Measurements from ENCODE around the gene IGF2BP2.
"Not testable (repeated sequence)": the region's sequence is repeated elsewhere in the genome, so short reads cannot be mapped to it uniquely, and the experiment has no call there.

The IGF2BP2 gene

GRCh38 chr3:185639632-185640206 is 185.1 kb downstream of the IGF2BP2 start:
- DNase-seq (ENCODE audit: low spot score), result no peak

- not testable (repeated sequence) for DNase-seq (ENCODE audit: low spot score)
Measured at GRCh38 chr3:185638651-185639050, 186.2 kb downstream of the IGF2BP2 start.

- DNase-seq (ENCODE audit: low spot score), result no peak
Measured at GRCh38 chr3:185637388-185637787, 187.5 kb downstream of the IGF2BP2 start.

- no peak for DNase-seq (ENCODE audit: low spot score)
Measured at GRCh38 chr3:185632996-185633395, 191.8 kb downstream of the IGF2BP2 start.

- DNase-seq (ENCODE audit: low spot score), result no peak
Measured at GRCh38 chr3:185631508-185632206, 193.2 kb downstream of the IGF2BP2 start.

- no peak for DNase-seq (ENCODE audit: low spot score)
Measured at GRCh38 chr3:185631108-185631507, 193.7 kb downstream of the IGF2BP2 start.

- DNase-seq (ENCODE audit: low spot score), result no peak
Measured at GRCh38 chr3:185630182-185630622, 194.6 kb downstream of the IGF2BP2 start.

GRCh38 chr3:185629554-185630181 is 195.2 kb downstream of the IGF2BP2 start:
- no peak for DNase-seq (ENCODE audit: low spot score)

- DNase-seq (ENCODE audit: low spot score), result no peak
Measured at GRCh38 chr3:185625784-185626183, 199.1 kb downstream of the IGF2BP2 start.

GRCh38 chr3:185623939-185624665 is 200.7 kb downstream of the IGF2BP2 start:
- DNase-seq (ENCODE audit: low spot score), result no peak

- DNase-seq (ENCODE audit: low spot score), result no peak
Measured at GRCh38 chr3:185613016-185613415, 211.8 kb downstream of the IGF2BP2 start.

- DNase-seq (ENCODE audit: low spot score), result no peak
Measured at GRCh38 chr3:185606196-185606595, 218.6 kb downstream of the IGF2BP2 start.

GRCh38 chr3:185605566-185605965 is 219.3 kb downstream of the IGF2BP2 start:
- no peak for DNase-seq (ENCODE audit: low spot score)

- DNase-seq (ENCODE audit: low spot score), result no peak
Measured at GRCh38 chr3:185595526-185595925, 229.3 kb downstream of the IGF2BP2 start.

GRCh38 chr3:185594073-185594472 is 230.8 kb downstream of the IGF2BP2 start:
- DNase-seq (ENCODE audit: low spot score), result no peak

All from D341Med (cell line).